Stimulated activated CD8-positive, alpha-beta memory T cell treated with anti-CD3 and anti-CD28 coated beads, Interleukin-15, amount 100 ng/mL, for 1 hour (primary cell): ENCODE data around the gene RCN2.
"Not testable (repeated sequence)": the region's sequence is repeated elsewhere in the genome, so short reads cannot be mapped to it uniquely, and the experiment has no call there.

ENCODE experiments used
- DNase-seq: peaks from one replicate; pipeline ENCODE4 v3.0.0-alpha.2; 2020; ENCODE audit warnings: low read depth

The RCN2 gene

GRCh38 chr15:76931397-76932134, at the start of gene RCN2:
TSS of gene RCN2 (plus strand) at chr15:76931749. CDS start at chr15:76931842, 93 bp downstream.
- peak; percentile 79 for DNase-seq

GRCh38 chr15:76885212-76885611, 46.3 kb upstream of the RCN2 start:
- no peak for DNase-seq

- not testable (repeated sequence) for DNase-seq
Measured at GRCh38 chr15:76887280-76888141, 44.0 kb upstream of the RCN2 start.

- not testable (repeated sequence) for DNase-seq
Measured at GRCh38 chr15:76892836-76893235, 38.7 kb upstream of the RCN2 start.

GRCh38 chr15:76894174-76894573, 37.4 kb upstream of the RCN2 start:
- DNase-seq: no peak

- no peak for DNase-seq
Measured at GRCh38 chr15:76898102-76898501, 33.4 kb upstream of the RCN2 start.

GRCh38 chr15:76899176-76899930, 32.2 kb upstream of the RCN2 start:
- DNase-seq: not testable (repeated sequence)

GRCh38 chr15:76899931-76900310, 31.6 kb upstream of the RCN2 start:
- not testable (repeated sequence) for DNase-seq

GRCh38 chr15:76901965-76902364, 29.6 kb upstream of the RCN2 start:
- no peak for DNase-seq

- DNase-seq: no peak
Measured at GRCh38 chr15:76903251-76903681, 28.3 kb upstream of the RCN2 start.

GRCh38 chr15:76904461-76905012, 27.0 kb upstream of the RCN2 start:
- DNase-seq: no peak

GRCh38 chr15:76905013-76905839, 26.3 kb upstream of the RCN2 start, which contains the start of gene SCAPER:
TSS of gene SCAPER (minus strand) at chr15:76905340. CDS start at chr15:76883817, 21,523 bp downstream.
- peak; percentile 80 for DNase-seq

- no peak for DNase-seq
Measured at GRCh38 chr15:76905855-76906254, 25.7 kb upstream of the RCN2 start.

- no peak for DNase-seq
Measured at GRCh38 chr15:76912430-76912829, 19.1 kb upstream of the RCN2 start.

- DNase-seq: no peak
Measured at GRCh38 chr15:76913737-76914136, 17.8 kb upstream of the RCN2 start.

GRCh38 chr15:76916369-76916768, 15.2 kb upstream of the RCN2 start:
- no peak for DNase-seq

GRCh38 chr15:76928201-76928600, 3.3 kb upstream of the RCN2 start:
- DNase-seq: no peak

- DNase-seq: no peak
Measured at GRCh38 chr15:76929011-76929760, 2.4 kb upstream of the RCN2 start.

GRCh38 chr15:76930831-76931396, 635 bp upstream of the RCN2 start:
- no peak for DNase-seq
